ENCODE data around the gene JUNB.

DNA sequence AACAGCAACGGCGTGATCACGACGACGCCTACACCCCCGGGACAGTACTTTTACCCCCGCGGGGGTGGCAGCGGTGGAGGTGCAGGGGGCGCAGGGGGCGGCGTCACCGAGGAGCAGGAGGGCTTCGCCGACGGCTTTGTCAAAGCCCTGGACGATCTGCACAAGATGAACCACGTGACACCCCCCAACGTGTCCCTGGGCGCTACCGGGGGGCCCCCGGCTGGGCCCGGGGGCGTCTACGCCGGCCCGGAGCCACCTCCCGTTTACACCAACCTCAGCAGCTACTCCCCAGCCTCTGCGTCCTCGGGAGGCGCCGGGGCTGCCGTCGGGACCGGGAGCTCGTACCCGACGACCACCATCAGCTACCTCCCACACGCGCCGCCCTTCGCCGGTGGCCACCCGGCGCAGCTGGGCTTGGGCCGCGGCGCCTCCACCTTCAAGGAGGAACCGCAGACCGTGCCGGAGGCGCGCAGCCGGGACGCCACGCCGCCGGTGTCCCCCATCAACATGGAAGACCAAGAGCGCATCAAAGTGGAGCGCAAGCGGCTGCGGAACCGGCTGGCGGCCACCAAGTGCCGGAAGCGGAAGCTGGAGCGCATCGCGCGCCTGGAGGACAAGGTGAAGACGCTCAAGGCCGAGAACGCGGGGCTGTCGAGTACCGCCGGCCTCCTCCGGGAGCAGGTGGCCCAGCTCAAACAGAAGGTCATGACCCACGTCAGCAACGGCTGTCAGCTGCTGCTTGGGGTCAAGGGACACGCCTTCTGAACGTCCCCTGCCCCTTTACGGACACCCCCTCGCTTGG is 966 bp downstream of the JUNB start:
- TF ChIP-seq, protein P1, sequence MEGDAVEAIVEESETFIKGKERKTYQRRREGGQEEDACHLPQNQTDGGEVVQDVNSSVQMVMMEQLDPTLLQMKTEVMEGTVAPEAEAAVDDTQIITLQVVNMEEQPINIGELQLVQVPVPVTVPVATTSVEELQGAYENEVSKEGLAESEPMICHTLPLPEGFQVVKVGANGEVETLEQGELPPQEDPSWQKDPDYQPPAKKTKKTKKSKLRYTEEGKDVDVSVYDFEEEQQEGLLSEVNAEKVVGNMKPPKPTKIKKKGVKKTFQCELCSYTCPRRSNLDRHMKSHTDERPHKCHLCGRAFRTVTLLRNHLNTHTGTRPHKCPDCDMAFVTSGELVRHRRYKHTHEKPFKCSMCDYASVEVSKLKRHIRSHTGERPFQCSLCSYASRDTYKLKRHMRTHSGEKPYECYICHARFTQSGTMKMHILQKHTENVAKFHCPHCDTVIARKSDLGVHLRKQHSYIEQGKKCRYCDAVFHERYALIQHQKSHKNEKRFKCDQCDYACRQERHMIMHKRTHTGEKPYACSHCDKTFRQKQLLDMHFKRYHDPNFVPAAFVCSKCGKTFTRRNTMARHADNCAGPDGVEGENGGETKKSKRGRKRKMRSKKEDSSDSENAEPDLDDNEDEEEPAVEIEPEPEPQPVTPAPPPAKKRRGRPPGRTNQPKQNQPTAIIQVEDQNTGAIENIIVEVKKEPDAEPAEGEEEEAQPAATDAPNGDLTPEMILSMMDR (optimal IDR thresholded peaks at IDR 0.05 in 1 of 3, IDR thresholded peaks at IDR 0.05 in 1 of 3, conservative IDR thresholded peaks at IDR 0.05 in 1 of 3; ENCODE audit: extremely low read depth in 1 of 3, insufficient read depth in 2 of 3, low read length in 3 of 3) = no peak
- no peak for TF ChIP-seq EZH2 (IDR thresholded peaks at IDR 0.05; ENCODE audit: low read length)

All from keratinocyte (primary cell).